SK-N-SH treated with all-trans-retinoic acid at 6 μM for 48 hours (cell line): ENCODE measurements around the gene AMER2.

Experiments
- ISL1 ChIP-seq: fragments of 250-450 bp; sonication (Bioruptor Pico); IDR thresholded peaks from 2 replicates; pipeline ENCODE4 v2.1.2; 2022; ENCODE audit warnings: mild to moderate bottlenecking, moderate library complexity
- TCF4 ChIP-seq: fragments of 250-450 bp; sonication (Bioruptor Pico); IDR thresholded peaks from 2 replicates; pipeline ENCODE4 v1.8.0; 2021; ENCODE audit warnings: mild to moderate bottlenecking, moderate library complexity, borderline replicate concordance
- ZNF565 ChIP-seq: fragments of 450-650 bp; formaldehyde crosslinking; conservative IDR thresholded peaks from 2 replicates; pipeline ENCODE4 v1.5.0; 2020; ENCODE audit warnings: low read depth, mild to moderate bottlenecking, moderate library complexity
- ZNF70 ChIP-seq: fragments of 450-650 bp; formaldehyde crosslinking; IDR thresholded peaks from 2 replicates; pipeline ENCODE4 v1.5.0; 2020; ENCODE audit warnings: mild to moderate bottlenecking, moderate library complexity
- TF ChIP-seq, protein P1 (sequence below): fragments of 250-450 bp; sonication (Bioruptor Pico); IDR thresholded peaks from 2 replicates; pipeline ENCODE4 v1.8.0; 2020; ENCODE audit warnings: mild to moderate bottlenecking, moderate library complexity, borderline replicate concordance

GRCh38 chr13:25149711-25150110, 22.4 kb downstream of the AMER2 start:
- no peak for TF ChIP-seq TCF4 (CRISPR knock-in tag)
- no peak for TF ChIP-seq ISL1
- no peak for TF ChIP-seq ZNF565 (CRISPR knock-in tag)
- no peak for TF ChIP-seq ZNF70
- TF ChIP-seq, protein P1, sequence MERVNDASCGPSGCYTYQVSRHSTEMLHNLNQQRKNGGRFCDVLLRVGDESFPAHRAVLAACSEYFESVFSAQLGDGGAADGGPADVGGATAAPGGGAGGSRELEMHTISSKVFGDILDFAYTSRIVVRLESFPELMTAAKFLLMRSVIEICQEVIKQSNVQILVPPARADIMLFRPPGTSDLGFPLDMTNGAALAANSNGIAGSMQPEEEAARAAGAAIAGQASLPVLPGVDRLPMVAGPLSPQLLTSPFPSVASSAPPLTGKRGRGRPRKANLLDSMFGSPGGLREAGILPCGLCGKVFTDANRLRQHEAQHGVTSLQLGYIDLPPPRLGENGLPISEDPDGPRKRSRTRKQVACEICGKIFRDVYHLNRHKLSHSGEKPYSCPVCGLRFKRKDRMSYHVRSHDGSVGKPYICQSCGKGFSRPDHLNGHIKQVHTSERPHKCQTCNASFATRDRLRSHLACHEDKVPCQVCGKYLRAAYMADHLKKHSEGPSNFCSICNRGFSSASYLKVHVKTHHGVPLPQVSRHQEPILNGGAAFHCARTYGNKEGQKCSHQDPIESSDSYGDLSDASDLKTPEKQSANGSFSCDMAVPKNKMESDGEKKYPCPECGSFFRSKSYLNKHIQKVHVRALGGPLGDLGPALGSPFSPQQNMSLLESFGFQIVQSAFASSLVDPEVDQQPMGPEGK (CRISPR knock-in tag) = no peak
